Measurements from ENCODE around the gene CXorf38.
"Not testable (repeated sequence)": the region's sequence is repeated elsewhere in the genome, so short reads cannot be mapped to it uniquely, and the experiment has no call there.

The CXorf38 gene

GRCh38 chrX:40625294-40625693 lies 22.1 kb downstream of the CXorf38 start:
- DNase-seq: no peak

DNA sequence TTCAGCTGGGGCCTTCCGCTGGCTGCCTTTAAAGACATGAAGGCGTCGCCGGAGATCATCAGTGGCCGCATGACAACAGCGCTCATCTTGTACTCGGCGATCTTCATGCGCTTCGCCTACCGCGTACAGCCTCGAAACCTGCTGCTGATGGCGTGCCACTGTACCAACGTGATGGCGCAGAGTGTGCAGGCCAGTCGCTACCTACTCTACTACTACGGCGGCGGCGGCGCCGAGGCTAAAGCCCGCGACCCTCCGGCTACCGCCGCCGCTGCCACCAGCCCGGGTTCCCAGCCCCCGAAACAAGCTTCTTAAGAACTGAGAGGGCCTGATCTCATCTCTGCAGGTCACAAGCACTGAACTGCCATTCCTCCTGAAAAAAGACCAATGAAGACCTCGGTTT lies 23.7 kb downstream of the CXorf38 start:
- DNase-seq: no peak

DNA sequence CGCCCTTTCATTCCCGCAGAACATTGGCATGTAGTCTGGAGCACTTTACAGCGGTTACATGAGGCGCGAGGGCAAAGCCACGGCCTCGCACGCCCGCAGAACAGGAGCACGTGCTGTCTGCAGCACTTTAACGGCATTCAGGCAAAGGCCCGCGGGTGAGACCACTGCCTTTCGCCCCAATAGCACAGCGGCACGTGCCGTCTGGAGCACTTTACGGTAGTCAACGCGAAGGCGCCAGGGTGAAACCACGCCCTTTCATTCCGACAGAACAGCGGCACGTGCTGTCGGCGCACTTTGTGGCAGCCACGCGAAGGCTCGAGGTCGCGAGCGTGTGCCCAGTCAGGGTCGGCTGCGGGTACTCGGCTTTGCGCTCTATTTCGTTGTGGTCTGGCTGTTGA lies 24.2 kb downstream of the CXorf38 start, which contains the start of gene MPC1L:
Gene MPC1L (plus strand): TSS at position 290 of the 398 bp plus-strand sequence. CDS start 138 bp downstream, outside the sequence.
- no peak for DNase-seq

DNA sequence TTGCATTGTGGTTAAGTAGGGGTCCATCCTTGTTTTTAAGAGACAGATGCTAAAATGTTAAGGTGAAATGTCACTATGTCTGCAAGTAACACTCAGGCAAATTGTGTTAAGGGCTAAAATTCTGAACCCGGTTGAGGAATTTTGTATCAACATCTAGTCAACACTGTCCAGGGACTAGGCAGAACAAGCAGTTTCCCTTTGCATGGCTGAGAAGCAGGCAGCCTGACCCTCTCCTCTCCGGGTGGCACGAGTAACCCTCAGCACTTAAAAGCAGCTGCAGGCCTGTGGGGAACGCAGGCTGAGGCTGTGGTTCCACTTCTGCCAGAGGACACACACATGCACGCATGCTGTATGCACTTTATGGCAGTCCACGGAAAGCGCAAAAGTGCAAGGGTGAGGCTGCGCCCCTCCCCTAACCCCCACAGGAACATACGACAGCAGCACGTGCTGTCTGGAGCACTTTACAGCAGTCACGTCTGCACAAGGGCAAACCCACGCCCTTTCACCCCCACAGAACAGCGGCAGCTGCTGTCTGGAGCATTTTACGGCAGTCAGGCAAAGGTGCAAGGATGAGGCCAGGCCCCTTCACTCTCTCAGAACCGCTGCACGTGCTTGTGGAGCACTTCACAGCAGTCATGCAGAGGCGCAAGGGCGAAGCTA lies 24.8 kb downstream of the CXorf38 start:
- DNase-seq: no peak

DNA sequence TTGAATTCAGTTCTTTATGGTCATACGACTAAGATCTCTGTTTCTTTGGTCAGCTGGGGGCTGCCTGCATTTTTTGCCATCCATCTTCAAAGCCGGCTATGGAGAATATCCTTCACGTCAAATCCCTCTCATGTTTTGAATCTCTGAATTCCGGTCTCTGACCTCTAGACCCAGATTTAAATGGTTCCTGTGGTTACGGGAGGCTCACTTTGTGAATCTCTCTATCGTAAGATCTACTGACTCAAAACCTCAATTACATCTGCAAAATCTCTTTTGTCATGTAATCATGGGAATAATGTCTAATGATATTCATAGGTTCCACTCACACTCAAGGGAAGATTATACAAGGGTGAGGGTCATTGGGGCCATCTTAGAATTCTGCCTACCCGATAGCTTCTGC lies 29.8 kb downstream of the CXorf38 start:
- DNase-seq: no peak

DNA sequence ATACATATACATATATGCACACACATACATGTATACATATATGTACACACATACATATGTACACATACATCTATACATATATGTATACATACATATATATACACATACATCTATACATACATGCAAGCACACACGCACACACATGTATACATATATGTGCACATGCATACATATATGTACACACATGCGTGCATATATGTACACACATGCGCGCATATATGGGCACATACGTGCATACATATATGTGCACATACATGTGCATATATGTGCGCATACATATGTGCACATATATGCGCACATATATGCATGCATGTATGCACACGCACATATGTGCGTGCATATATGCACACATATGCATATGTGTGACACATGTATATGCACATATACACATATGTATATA lies 31.4 kb downstream of the CXorf38 start:
- no peak for DNase-seq

- DNase-seq: no peak
Measured at GRCh38 chrX:40612511-40612910, 34.9 kb downstream of the CXorf38 start.

DNA sequence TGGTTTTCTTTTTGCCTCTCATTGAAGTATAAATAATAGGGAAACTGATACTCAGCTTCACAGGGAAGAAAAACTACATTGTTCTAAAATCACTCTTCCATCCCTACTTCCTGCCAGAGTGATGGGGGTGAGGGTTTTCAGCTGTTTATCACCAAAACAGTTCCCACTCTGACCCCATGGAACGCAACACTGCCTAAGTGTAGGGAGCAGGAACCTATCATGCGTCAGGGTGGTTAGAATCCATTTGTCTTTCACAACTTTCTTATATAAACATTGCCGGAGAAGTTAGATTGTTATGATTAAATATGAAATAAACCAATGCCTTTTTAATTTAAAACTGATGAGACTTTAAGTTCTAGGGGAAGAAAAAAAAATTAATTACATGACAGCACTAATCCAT lies 40.0 kb downstream of the CXorf38 start:
- no peak for DNase-seq

GRCh38 chrX:40603446-40603845 lies 43.9 kb downstream of the CXorf38 start:
- DNase-seq: no peak

DNA sequence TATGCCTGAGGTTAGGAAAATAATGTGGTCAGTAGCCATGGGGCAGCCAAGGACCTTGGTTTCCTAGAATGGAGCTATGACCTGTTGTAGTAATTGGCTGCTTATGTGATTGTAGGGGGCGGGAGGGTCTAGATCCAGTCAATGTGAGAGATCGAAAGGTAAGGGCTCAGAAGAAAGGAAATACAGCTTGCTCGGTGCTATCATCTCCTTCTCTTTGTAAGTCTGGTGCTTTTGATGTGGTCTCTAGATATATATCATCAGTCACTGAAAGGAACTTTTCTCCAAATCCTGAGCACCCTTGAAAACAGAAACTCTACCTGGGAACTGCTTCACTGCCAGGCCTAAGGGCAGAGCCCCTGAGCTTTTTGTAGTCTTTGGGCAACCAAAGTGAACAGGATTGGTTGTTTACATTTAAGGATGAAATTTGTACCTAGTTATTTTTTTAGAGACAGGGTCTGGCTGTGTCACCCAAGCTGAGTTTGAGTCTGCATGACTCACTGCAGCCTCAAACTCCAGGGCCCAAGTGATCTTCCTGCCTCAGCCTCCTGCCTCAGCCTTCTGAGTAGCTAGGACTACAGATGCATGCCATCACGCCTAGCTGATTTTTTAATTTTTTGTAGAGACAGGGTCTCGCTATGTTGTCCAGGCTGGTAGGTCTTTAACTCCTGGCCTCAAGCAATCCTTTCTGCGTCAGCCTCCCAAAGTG lies 57.6 kb downstream of the CXorf38 start:
- DNase-seq: peak; percentile 42

- not testable (repeated sequence) for DNase-seq
Measured at GRCh38 chrX:40587623-40588022, 59.7 kb downstream of the CXorf38 start.

GRCh38 chrX:40582811-40583210 lies 64.5 kb downstream of the CXorf38 start:
- no peak for DNase-seq

DNA sequence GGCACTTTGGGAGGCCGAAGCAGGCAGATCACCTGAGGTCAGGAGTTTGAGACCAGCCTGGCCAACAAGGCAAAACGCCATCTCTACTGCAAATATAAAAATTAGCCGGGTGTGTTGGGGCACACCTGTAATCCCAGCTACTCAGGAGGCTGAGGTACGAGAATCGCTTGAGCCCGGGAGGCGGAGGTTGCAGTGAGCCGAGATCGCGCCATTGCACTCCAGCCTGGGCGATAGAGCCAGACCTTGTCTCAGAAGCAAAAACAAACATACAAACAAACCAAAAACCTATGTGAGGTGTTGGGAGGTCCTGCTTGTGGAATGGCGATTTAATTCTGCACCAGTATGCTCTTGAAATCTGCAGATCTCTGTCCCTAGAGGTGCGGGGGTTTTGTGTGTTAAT lies 65.2 kb downstream of the CXorf38 start:
- not testable (repeated sequence) for DNase-seq

- DNase-seq: peak; percentile 9
Measured at GRCh38 chrX:40581336-40581920, 65.9 kb downstream of the CXorf38 start.

GRCh38 chrX:40580537-40581335 lies 66.6 kb downstream of the CXorf38 start, which contains the start of gene ATP6AP2:
Gene ATP6AP2, plus strand, starts transcription at chrX:40580970. Its CDS starts 96 bp downstream, at chrX:40581066.
- DNase-seq: peak; percentile 89

DNA sequence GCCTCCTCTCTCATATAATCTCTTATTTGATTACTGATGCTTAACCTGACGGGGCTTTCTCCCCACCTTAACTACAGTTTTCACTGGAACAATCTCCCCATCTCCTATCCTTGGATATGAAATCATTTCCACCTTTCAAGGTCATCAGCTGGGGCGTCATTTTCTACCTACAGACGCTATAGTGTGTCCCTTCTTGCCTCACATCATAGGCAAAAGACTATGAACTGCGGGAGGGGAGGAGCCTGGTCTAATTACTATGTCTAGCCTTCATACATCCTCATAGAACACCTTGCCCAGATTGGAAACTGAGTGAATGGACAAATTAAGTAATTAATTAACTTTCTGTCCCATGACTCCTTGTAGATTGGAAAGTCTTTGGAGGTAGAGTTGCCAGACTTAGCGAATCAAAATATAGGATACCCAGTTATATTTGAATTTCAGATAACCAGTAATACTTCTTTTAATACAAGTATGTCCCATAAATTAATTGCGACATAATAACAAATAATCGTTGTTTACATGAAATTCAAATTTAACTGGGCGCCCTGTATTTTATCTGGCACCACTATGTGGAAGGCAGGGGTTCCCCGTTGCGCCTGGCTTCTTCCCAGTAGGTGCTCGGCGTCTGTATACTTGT lies 67.3 kb downstream of the CXorf38 start:
- no peak for DNase-seq

DNA sequence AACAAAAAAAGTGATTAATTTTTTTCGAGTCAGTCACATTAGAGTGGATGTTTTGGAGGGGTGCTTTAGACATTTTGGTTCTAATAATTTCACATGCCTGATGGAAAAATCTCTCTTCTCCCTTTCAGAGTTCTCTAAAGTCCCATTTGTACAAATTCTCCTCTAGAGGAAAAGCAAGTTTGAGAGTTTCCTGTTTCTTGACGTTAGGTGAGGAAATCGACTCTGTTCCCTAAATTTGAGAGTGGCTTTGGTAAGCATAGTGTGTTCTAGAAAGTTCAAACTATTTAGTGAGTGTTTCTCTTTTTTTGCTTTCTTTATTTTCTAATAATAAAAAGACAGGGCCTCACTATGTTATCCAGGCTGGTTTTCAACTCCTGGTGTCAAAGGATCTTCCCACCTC lies 68.2 kb downstream of the CXorf38 start:
- DNase-seq: no peak

DNA sequence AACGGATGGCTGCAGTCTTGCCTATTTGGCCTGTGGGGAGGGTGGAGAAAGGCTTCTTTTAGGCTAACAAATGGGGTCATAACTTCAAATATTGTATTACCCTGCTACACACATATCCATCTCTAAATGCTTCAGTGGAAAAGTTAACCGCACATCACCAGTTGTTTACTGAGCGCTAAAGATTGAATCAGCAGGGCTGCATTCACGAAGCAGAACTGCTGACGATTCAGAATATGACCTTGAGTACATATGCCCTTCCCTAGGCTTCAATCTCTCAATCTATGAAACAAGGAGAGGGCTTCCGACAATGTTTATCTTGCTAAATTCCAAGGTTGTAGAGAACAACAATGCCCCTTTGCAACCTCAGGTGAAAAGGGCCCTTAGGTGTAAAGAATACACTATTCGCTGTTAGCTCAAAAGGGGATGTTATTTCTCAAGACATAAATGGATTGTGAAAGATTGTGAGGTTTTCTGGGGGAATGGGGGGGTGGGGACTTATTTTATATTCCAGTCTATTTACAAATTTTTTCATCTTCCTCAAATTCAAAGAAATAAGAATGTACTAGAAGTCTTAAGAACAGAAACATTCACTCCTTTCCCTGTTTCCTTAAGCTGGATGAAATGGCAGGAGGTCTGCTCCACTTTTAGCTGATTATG lies 69.2 kb downstream of the CXorf38 start:
- no peak for DNase-seq

Measured in CD4-positive, alpha-beta T cell treated with Interleukin-17A for 4 hours (primary cell).